DOHH2 (cell line): ENCODE measurements around the gene SYCN.

Source experiments
- CTCF ChIP-seq: fragments of 200-600 bp; sonication (generic); IDR thresholded peaks from one replicate; pipeline ENCODE4 v1.5.1; 2014; ENCODE audit warnings: antibody characterized with exemption, mild to moderate bottlenecking, low read depth, low read length; ENCODE audit not compliant: poor library complexity, severe bottlenecking
- EZH2phosphoT487 ChIP-seq: fragments of 200-600 bp; sonication (generic); IDR thresholded peaks from 2 replicates; pipeline ENCODE4 v1.6.1; 2017; ENCODE audit warnings: borderline replicate concordance, mild to moderate bottlenecking, antibody characterized with exemption, low read length, moderate library complexity, mixed read lengths

GRCh38 chr19:39156326-39157230 is 47.5 kb downstream of the SYCN start:
- TF ChIP-seq CTCF (no peak), EZH2phosphoT487 (no peak)
